GM21737 (cell line): Measurements from ENCODE around the gene TRPV4.

Experiments used
- ATAC-seq: cut with Tn5 transposase; IDR thresholded peaks from one replicate; pipeline ENCODE4 v1.9.1; 2021; ENCODE audit warnings: mild to moderate bottlenecking, moderate library complexity; ENCODE audit not compliant: unreplicated experiment

The TRPV4 gene

GRCh38 chr12:109810954-109811623, 22.1 kb downstream of the TRPV4 start:
- ATAC-seq: no peak

DNA sequence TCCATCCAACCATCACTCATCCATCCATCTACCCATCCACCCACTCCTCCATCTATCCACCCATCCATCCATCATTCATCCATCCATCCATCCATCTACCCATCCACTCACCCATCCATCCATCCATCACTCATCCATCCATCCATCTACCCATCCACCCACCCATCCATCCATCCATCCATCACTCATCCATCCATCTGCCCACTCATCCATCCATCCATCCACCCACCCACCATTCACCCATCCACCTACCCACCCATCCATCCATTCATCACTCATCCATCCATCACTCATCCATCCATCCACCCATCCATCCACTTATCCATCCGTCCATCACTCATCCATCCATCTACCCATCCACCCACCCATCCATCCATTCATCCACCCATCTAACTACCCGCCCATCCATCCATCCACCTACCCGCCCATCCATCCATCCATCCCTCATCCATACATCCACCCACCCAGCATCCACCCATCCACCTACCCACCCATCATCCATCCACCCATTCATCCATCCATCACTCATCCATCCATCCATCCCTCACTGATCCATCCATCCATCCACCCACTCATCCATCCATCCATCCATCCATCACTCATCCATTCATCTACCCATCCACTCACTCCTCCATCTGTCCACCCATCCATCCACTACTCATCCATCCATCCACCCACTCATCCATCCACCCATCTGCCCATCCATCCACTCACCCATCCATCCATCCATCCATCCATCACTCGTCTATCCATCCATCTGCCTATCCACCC, 24.1 kb downstream of the TRPV4 start:
- ATAC-seq: no peak

- no peak for ATAC-seq
Observed at GRCh38 chr12:109807954-109808643, 25.1 kb downstream of the TRPV4 start.

DNA sequence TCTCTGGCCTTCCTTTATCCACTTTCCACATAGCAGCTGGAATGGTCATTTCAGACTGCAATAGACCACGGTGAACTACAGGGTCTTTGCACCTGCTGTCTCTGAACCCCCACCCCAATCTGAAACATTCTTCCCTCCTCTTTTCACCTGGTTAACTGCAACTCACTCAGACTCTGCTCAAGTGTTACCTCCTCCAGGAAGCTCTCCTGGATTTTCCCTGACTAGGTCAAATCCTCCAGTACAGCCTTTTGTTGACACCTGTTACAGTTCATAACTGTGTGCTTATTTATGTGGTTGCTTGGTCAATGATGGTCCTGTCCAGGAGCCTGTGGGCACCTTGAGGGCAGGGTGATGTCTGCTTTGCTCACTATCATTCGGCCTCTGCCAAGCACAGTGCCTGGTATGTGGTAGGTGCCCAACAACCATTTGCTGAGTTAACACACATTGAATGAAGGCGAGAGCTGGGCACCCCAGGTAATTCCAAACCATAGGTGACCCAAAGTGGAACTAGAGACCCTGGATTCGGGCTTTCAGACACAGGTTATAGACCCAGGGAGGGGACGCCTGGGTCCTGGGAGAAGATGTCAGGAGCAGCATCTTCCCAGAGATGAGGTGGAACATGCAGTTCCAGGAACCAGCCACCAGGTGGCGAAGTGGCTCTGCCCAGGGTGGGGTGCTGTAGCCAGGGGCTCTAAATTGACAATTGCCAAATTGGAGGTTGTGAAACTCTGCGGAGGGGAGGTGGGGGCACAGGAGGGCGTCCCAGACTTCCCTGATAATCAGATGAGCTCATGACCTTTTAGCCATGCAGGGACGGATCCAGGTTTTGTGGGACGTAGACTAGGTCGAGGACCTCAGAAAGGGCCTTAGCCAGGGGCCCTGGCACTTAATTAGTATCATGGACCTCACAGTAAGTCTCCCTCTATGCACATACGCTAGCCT, 28.1 kb downstream of the TRPV4 start:
- ATAC-seq: no peak

DNA sequence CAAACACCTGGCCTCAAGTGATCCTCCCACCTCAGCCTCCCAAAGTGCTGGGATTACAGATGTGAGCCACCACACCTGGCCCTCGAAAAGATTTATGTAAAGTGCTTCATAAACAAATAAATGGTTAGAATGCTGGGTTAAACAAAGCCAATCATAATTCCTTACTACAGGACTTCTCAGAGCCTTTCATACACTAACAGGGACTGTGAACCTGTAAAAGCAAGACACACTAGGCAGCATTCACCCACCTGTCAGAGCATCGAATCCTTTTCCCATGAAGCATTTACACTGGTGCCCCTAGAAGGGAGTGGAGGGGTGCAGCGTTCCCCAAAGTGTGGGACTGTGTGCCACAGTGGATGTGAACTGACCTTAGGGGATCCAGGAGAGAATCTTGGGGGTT, 29.5 kb downstream of the TRPV4 start:
- no peak for ATAC-seq

DNA sequence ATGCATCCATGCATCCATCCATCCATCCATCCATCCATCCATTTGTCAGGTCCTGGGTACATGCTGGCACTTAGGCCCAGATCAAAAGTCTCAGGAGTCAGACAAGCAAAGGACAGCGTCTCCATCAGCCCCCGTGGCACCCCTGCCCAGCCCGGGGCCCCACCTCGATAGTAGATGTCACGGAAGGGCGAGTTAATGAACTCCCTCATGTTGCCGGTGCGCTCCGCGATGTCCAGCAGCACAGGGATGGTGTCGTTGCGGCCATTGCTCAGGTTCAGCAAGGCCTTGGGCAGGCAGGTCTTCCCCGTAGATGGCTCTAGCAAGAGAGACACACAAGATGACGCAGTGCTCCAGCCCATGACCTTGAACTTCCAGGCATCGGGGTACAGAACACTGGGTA, 30.4 kb downstream of the TRPV4 start:
- no peak for ATAC-seq

DNA sequence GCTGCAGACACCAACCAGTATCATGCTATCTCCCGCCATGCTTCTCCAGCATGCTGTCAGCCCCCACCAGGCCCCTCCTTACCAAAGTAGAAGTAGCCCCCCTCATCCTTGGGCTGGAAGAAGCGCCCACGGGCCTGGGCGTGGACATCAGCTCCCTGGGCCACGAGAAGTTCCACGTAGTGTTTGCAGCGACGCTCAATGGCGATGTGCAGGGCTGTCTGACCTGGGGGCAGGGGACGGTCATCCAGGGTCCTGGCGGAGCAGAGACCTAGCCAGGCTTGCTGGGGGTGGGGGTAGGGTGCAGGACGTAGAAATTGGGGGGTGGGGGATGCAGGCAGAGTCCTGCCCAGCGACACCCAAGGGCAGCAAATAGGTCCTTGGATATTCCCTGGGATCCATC, 32.7 kb downstream of the TRPV4 start:
- no peak for ATAC-seq

GRCh38 chr12:109798691-109799090, 34.5 kb downstream of the TRPV4 start:
- ATAC-seq: no peak

- no peak for ATAC-seq
Observed at GRCh38 chr12:109797905-109798669, 35.1 kb downstream of the TRPV4 start.

DNA sequence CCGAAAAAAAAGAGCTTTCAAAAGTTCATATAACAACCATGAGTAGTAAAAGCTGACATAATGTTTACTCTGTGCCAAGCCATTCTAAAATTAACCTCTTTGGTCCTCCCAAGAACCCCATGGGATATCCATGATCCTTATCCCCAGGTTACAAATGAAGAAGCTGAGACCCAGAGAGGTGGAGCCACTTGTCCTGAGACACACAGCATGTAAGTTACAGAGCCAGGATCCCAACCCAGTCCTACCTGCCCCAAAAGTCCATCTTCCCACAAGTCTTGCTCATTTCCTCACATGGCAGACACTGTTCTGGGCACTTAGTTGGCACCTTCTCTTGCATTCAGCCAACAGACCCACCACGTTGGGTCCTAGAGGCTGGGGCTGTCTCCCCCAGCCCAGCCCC, 37.1 kb downstream of the TRPV4 start:
- no peak for ATAC-seq

- no peak for ATAC-seq
Observed at GRCh38 chr12:109795023-109795422, 38.2 kb downstream of the TRPV4 start.

- no peak for ATAC-seq
Observed at GRCh38 chr12:109793826-109794501, 39.2 kb downstream of the TRPV4 start.

- ATAC-seq: no peak
Observed at GRCh38 chr12:109793411-109793810, 39.8 kb downstream of the TRPV4 start.

- no peak for ATAC-seq
Observed at GRCh38 chr12:109792992-109793391, 40.2 kb downstream of the TRPV4 start.

DNA sequence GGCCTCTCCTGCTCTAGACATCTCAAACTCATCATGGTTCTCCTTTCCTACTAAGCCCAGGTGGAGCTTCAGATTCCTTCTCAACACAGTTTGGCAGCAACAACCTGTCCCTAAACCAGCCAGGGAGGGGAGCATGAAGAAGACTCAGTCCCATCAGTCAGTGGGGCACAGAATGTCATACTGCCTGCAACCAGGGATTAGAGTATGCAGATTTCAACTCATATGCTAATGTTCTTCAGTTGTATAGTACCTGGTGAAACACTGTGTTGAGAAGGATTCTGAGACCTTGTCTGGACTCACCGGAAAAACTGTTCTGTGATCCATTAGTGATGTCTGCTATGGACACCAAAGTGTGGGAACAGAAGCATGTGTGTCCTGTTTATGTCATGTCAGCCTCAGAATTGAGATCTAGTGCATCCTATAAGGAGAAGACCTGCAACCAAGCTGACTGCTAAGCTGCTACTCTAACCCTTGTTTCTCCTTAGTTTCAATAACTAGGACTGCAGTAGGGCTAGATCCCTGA, 43.6 kb downstream of the TRPV4 start:
- ATAC-seq: no peak

GRCh38 chr12:109786799-109787198, 46.4 kb downstream of the TRPV4 start:
- ATAC-seq: no peak

DNA sequence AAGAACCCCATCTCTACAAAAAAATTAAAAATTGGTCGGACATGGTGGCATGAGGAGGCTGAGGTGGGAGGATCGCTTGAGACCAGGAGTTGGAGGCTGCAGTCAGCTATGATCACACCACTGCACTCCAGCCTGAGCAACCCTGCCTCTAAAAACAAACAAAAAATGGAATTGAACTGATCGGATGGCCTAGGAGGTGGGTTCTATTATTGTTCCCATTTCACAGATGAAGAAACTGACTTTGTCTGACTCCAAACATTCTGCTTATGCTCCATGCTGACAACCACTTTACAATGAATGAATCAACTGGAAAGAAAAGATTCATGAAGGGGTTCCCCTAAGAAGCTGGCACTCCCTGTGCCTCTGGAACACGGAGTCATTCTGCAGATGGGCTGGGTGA, 47.3 kb downstream of the TRPV4 start:
- no peak for ATAC-seq

- ATAC-seq: no peak
Observed at GRCh38 chr12:109783965-109784244, 49.3 kb downstream of the TRPV4 start.

DNA sequence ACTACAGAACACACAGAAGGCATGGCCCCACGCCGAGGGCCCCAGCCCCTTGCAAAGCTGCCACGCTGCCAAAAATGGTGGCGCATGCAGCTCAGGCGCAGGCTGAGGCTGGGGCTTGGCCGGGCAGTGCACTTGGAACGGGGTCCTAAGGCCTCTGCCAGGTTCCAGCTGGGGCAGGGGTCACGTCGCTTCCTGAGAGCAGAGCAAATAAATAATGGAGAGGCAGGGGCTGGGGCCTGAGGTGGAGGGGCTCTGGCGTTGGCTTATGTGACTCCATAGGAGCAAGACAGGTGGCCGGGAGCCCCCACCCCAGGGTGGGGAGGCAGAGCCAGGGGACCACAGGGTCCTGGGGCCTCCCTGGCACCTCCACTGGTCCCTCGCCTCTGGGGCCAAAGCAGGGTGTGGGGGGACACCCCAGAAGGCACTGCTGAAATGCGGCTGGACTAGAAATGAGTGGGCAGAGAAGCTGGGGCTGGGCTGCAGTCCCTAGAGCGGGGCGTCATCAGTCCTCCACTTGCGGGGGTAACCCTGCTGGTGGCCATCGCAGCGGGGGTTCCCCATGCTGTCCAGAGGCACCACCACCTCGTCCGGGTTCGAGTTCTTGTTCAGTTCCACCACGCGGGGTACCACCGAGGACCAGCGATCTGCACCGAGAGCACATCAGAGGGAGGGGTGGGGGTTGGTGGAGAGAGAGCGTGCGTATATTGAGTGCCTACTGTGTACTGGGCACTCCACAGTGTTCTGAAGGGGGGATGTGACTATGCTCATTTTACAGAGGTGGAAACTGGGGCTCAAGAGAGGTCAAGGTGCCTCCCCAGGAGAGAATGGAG, 49.8 kb downstream of the TRPV4 start:
- ATAC-seq: no peak
